Jurkat, Clone E6-1 (cell line): Measurements from ENCODE around the gene PDIA3.

ENCODE experiments used
- DNase-seq: peaks from one replicate; pipeline ENCODE4 v3.0.0-alpha.2; 2011; ENCODE audit warnings: low read depth, low spot score
- H3K4me3 ChIP-seq: 2 replicates; pipeline ENCODE4 v1.5.1; 2011; ENCODE audit warnings: mild to moderate bottlenecking, low read length, control low read depth, moderate library complexity

The PDIA3 gene

GRCh38 chr15:43775411-43775965 lies 29.2 kb downstream of the PDIA3 start:
- no peak for DNase-seq
- H3K4me3 ChIP-seq: no peak overlapping the region

DNA sequence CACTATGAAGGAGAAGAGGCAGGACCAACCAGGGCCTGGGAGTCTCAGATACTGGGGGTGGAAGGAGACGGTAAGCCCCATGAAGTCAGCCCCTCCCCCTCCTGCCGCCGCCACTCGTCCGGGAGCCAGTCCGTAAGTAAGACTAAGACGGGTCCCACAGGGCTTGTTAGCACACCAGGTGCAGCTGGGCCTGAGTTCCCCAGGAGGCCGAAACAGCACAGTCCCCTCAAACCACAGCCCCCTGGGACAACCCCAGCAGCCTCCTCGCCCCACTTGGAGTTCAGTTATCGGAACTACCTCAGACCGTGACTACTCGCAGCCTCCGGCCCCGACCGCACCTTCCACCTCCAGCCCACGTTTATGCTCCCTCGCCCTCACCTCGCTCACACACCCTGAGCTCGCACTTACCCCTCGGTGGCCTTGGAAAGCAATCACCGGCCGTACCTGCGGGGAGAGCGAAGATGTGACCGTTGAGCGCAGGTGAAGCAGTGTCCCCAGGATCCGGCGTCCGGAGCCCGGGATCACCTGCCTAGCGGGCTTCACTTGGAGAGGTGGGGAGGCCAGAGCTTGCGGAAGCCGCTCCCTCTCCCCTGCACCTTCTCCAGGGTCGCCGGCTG lies 30.0 kb downstream of the PDIA3 start:
- DNase-seq: no peak

GRCh38 chr15:43776718-43777266 lies 30.6 kb downstream of the PDIA3 start, which contains the start of gene ELL3:
Gene ELL3, minus strand, starts transcription at chr15:43776966. Its CDS starts 65 bp downstream, at chr15:43776901.
- H3K4me3 ChIP-seq: peak within 1 kb of the TSS; percentile 76
- DNase-seq: peak; percentile 54

More for the DNA sequence above, 30.0 kb downstream of the PDIA3 start:
- peak overlapping the region; percentile 76 for H3K4me3 ChIP-seq

- DNase-seq: peak; percentile 77
- peak overlapping the region; percentile 76 for H3K4me3 ChIP-seq
These were observed 31.2 kb downstream of the PDIA3 start for GRCh38 chr15:43777267-43777914.

- no peak overlapping the region for H3K4me3 ChIP-seq
These were observed 32.8 kb downstream of the PDIA3 start for GRCh38 chr15:43779016-43779415.

GRCh38 chr15:43789409-43789808 lies 43.2 kb downstream of the PDIA3 start:
- H3K4me3 ChIP-seq: no peak overlapping the region
- no peak for DNase-seq

More at GRCh38 chr15:43779016-43779415, 32.8 kb downstream of the PDIA3 start:
- DNase-seq: no peak

DNA sequence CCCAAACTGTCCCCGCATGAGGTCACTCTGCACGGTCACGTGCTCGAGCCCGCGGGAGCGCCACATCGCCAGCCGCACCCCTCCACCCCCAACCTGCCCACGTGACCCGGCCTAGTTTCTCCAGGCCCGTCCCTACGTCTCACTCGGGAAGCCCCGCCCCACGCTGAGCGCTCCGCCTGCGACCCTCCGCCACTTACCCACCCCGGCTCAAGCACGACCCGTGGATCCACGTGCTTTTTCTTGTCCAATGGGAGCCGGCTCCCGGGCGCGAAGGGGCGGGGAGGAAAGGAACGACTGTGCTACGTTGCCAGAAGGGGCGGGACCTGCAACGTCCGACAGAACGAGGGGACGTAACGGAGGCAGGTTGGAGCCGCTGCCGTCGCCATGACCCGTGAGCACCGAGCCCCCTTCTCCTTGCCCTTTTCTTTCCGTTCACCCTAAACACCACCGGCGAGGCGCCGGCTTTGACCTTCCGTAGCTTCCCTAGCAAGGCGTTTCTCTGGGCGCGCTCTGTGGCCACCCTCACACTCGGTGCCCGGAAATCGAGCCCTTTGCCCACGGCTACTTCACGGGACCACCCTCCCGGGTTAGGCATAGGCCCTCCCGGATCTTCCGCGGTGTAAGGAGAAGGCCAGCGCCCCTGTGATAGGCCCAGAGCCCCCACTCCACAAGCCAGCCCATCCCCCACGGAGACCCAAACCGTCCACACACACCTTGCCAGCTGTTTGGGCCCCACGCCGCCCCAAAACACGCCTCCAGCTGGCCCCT lies 45.9 kb downstream of the PDIA3 start, which contains the start of gene SERF2:
SERF2 (plus strand) TSS at position 328 of the 768 bp plus-strand sequence; CDS start at position 385, 57 bp downstream.
- peak; percentile 99 for DNase-seq
- H3K4me3 ChIP-seq: peak within 1 kb of the TSS; percentile 100

DNA sequence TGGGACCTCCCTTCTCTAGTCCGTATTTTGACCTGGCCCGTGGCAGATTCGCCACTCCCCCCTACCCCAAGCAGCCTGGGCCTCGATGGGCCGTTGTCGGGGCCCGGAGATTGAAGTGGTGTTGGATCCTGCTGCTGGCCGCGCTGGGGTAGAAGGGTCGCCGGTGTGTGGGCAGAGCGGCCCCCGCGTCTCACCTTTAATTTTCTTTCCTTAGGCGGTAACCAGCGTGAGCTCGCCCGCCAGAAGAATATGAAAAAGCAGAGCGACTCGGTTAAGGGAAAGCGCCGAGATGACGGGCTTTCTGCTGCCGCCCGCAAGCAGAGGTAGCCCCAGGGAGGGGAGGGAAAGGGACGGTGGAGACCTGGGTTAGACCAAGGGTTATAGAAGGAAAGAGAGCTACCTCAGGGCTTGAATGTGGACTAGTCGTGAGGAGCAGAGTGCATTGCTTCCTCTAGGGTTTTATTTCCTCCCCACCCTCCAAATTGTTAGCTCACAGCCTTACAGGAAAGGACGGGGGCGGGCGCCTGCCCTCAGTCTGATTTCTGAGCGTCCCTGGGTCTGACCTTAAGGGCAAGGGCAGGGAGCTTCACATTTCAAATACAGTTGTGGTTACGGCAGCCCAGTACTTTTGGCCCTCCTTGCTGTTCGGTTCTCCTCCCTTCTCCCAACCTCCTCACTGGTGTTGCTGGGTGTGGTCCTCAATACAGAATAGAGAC lies 46.7 kb downstream of the PDIA3 start:
- DNase-seq: no peak
- peak overlapping the region; percentile 100 for H3K4me3 ChIP-seq

- H3K4me3 ChIP-seq: peak overlapping the region; percentile 100
These were observed 47.4 kb downstream of the PDIA3 start for GRCh38 chr15:43793647-43794046.

GRCh38 chr15:43794269-43795037 lies 48.2 kb downstream of the PDIA3 start:
- H3K4me3 ChIP-seq: no peak overlapping the region
- no peak for DNase-seq

More at GRCh38 chr15:43793647-43794046, 47.4 kb downstream of the PDIA3 start:
- DNase-seq: no peak

DNA sequence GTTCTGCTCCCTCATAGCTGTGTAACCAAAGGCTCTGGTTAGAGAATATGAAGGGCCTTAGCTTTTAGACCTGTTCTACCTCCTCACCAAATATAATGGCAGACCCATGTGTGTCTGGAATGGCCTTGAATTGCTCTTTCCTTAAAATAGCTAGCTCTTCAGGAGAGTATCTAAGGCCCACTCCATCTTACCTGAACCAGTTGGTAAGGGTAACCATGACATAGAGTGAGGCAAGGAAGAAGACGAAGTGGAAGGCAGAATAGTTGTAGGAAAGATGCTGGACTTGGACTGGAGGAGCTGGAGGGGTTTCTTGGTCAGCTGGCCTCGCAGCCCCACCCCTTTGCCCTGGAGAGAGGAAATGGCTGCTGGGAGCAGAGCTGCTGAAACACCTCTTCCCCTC lies 49.0 kb downstream of the PDIA3 start:
- H3K4me3 ChIP-seq: no peak overlapping the region
- DNase-seq: no peak

GRCh38 chr15:43795997-43796396 lies 49.8 kb downstream of the PDIA3 start:
- no peak overlapping the region for H3K4me3 ChIP-seq
- no peak for DNase-seq

- DNase-seq: no peak
- no peak overlapping the region for H3K4me3 ChIP-seq
These were observed 50.3 kb downstream of the PDIA3 start for GRCh38 chr15:43796566-43796965.

GRCh38 chr15:43799209-43799944 lies 53.1 kb downstream of the PDIA3 start:
- no peak for DNase-seq
- H3K4me3 ChIP-seq: no peak overlapping the region

- H3K4me3 ChIP-seq: peak within 1 kb of the TSS; percentile 97
- no peak for DNase-seq
These were observed 53.7 kb downstream of the PDIA3 start, which contains the start of gene SERINC4 for GRCh38 chr15:43799945-43800285. Gene SERINC4, minus strand, starts transcription at chr15:43800220. Its CDS starts 234 bp downstream, at chr15:43799986.

DNA sequence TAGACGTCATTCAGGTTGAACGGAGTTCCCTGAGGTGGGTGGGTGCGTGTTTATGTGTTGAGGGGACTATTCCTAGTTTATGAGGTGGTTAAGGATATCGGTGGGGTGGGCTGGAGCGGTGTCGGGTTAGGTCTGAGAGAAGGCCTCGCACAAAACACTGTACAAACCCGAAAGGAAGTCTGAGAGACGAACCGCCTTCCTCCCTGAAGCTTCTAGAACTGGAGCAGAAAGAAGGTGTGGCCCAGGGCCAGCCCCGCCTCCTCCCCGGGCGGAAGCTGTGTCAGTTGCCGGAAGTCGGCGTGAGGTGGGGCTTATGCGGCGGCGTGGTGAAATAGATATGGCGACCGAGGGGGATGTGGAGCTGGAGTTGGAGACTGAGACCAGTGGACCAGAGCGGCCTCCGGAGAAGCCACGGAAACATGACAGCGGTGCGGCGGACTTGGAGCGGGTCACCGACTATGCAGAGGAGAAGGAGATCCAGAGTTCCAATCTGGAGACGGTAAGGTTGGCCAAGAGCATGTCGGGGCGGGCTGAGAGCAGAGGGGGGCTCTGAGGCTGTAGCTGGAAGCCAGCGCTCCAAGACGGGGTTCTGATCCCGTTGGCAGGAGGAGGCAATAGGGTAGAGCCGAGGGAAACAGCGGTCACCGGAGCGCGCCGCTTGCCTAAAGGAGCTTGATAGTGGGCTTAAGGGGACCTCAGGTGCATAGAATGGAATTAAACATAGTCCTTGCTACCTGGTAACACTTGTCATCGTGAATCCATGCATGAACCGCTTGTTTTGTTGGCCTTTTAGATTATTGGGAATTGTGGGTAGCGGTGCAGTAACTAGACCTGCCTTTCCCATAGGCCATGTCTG lies 54.3 kb downstream of the PDIA3 start, which contains the start of gene HYPK:
HYPK (plus strand) TSS at position 314 of the 856 bp plus-strand sequence; CDS start at position 338, 24 bp downstream.
- H3K4me3 ChIP-seq: peak within 1 kb of the TSS; percentile 97
- peak; percentile 78 for DNase-seq
